ENCODE results near the gene CCDC102B. TPM values are rescaled to one million over a fixed set of nuclear protein-coding genes. Genes with fewer than 3 reads are reported as not detected.

The CCDC102B gene
- total and polyA plus RNA-seq, 4 donors = 7.1 to 78.8 (median 19.9) TPM

GRCh38 chr18:68763083-68763482 lies 34.8 kb upstream of the CCDC102B start:
- no peak for TF ChIP-seq CTCF (IDR thresholded peaks at IDR 0.05; ENCODE audit: control extremely low read depth, extremely low read depth)
- ATAC-seq (ENCODE audit: insufficient read depth, low FRiP score) = no peak

GRCh38 chr18:68764016-68764415 lies 33.9 kb upstream of the CCDC102B start:
- 80 to 86% methylated on average over 2 of the region's 2 CpGs for WGBS, 2 donors
- H3K4me3 ChIP-seq = no peak overlapping the region
- peaks cover 0 to 4% (median 0%) of the 10 kb centered on the region in 4 donors for H3K9me3 ChIP-seq (ENCODE audit: control insufficient read depth in 4 of 4, insufficient read depth in 3 of 4, low read length in 3 of 4)
- H3K27me3 ChIP-seq (ENCODE audit: control insufficient read depth in 3 of 3, insufficient read depth in 3 of 3, low read length in 2 of 3) = no peaks in the 10 kb centered on the region
- ATAC-seq (ENCODE audit: insufficient read depth, low FRiP score) = no peak
- no peaks in the 10 kb centered on the region for H3K36me3 ChIP-seq (ENCODE audit: control insufficient read depth in 4 of 4, insufficient read depth in 4 of 4, low read length in 4 of 4)
- no peak for TF ChIP-seq CTCF (IDR thresholded peaks at IDR 0.05; ENCODE audit: control extremely low read depth, extremely low read depth)
- DNase-seq = no peak
- H3K27ac ChIP-seq (ENCODE audit: low read depth in 1 of 2, low read length in 1 of 2) = no peak overlapping the region
- H3K4me1 ChIP-seq (ENCODE audit: control insufficient read depth in 5 of 5, insufficient read depth in 5 of 5, low read length in 5 of 5) = no peaks in the 10 kb centered on the region
- H3K9ac ChIP-seq (ENCODE audit: insufficient read depth in 1 of 2, low read length in 2 of 2) = no peak overlapping the region

More at GRCh38 chr18:68763083-68763482, 34.8 kb upstream of the CCDC102B start:
- no peak overlapping the region for H3K4me3 ChIP-seq
- peaks cover 0 to 4% (median 0%) of the 10 kb centered on the region in 4 donors for H3K9me3 ChIP-seq (ENCODE audit: control insufficient read depth in 4 of 4, insufficient read depth in 3 of 4, low read length in 3 of 4)
- no peak for DNase-seq
- H3K4me1 ChIP-seq (ENCODE audit: control insufficient read depth in 5 of 5, insufficient read depth in 5 of 5, low read length in 5 of 5) = no peaks in the 10 kb centered on the region
- H3K9ac ChIP-seq (ENCODE audit: insufficient read depth in 1 of 2, low read length in 2 of 2) = no peak overlapping the region
- H3K27me3 ChIP-seq (ENCODE audit: control insufficient read depth in 3 of 3, insufficient read depth in 3 of 3, low read length in 2 of 3) = no peaks in the 10 kb centered on the region
- H3K36me3 ChIP-seq (ENCODE audit: control insufficient read depth in 4 of 4, insufficient read depth in 4 of 4, low read length in 4 of 4) = no peaks in the 10 kb centered on the region
- WGBS, 2 donors = 91 to 95% methylated on average over 2 of the region's 2 CpGs
- H3K27ac ChIP-seq (ENCODE audit: low read depth in 1 of 2, low read length in 1 of 2) = no peak overlapping the region

- peaks cover 0 to 4% (median 2%) of the 10 kb centered on the region in 4 donors for H3K9me3 ChIP-seq (ENCODE audit: control insufficient read depth in 4 of 4, insufficient read depth in 3 of 4, low read length in 3 of 4)
- ATAC-seq (ENCODE audit: insufficient read depth, low FRiP score) = no peak
- H3K4me3 ChIP-seq = no peak overlapping the region
- H3K9ac ChIP-seq (ENCODE audit: insufficient read depth in 1 of 2, low read length in 2 of 2) = no peak overlapping the region
- H3K36me3 ChIP-seq (ENCODE audit: control insufficient read depth in 4 of 4, insufficient read depth in 4 of 4, low read length in 4 of 4) = no peaks in the 10 kb centered on the region
- H3K4me1 ChIP-seq (ENCODE audit: control insufficient read depth in 5 of 5, insufficient read depth in 5 of 5, low read length in 5 of 5) = no peaks in the 10 kb centered on the region
- 87 to 89% methylated on average over 2 of the region's 2 CpGs for WGBS, 2 donors
- TF ChIP-seq CTCF (IDR thresholded peaks at IDR 0.05; ENCODE audit: control extremely low read depth, extremely low read depth) = no peak
- H3K27me3 ChIP-seq (ENCODE audit: control insufficient read depth in 3 of 3, insufficient read depth in 3 of 3, low read length in 2 of 3) = no peaks in the 10 kb centered on the region
- no peak overlapping the region for H3K27ac ChIP-seq (ENCODE audit: low read depth in 1 of 2, low read length in 1 of 2)
- DNase-seq = no peak
Observed at GRCh38 chr18:68766433-68766832, 31.4 kb upstream of the CCDC102B start.

- Histone ChIP-seq H3K4me3 (no peak overlapping the region), H3K4me1 (ENCODE audit: control insufficient read depth in 5 of 5, insufficient read depth in 5 of 5, low read length in 5 of 5) (peaks cover 0 to 2% (median 0%) of the 10 kb centered on the region in 5 donors), H3K9ac (ENCODE audit: insufficient read depth in 1 of 2, low read length in 2 of 2) (no peak overlapping the region), H3K27me3 (ENCODE audit: control insufficient read depth in 3 of 3, insufficient read depth in 3 of 3, low read length in 2 of 3) (no peaks in the 10 kb centered on the region), H3K36me3 (ENCODE audit: control insufficient read depth in 4 of 4, insufficient read depth in 4 of 4, low read length in 4 of 4) (no peaks in the 10 kb centered on the region), H3K9me3 (ENCODE audit: control insufficient read depth in 4 of 4, insufficient read depth in 3 of 4, low read length in 3 of 4) (peaks cover 0 to 4% (median 2%) of the 10 kb centered on the region in 4 donors), H3K27ac (ENCODE audit: low read depth in 1 of 2, low read length in 1 of 2) (no peak overlapping the region)
- 80 to 86% methylated on average over 3 of the region's 3 CpGs for WGBS, 2 donors
- DNase-seq (peak in 1 of 3 donors; percentile 64), ATAC-seq (ENCODE audit: insufficient read depth, low FRiP score) (no peak)
- no peak for TF ChIP-seq CTCF (IDR thresholded peaks at IDR 0.05; ENCODE audit: control extremely low read depth, extremely low read depth)
Observed at GRCh38 chr18:68769461-68769860, 28.4 kb upstream of the CCDC102B start.
